ENCODE data around the gene GLIS1.

Gene GLIS1

GRCh38 chr1:53766194-53766742, 27.3 kb upstream of the GLIS1 start:
- Histone ChIP-seq H3K27me3 (ENCODE audit: control insufficient read depth, low read length) (no peaks in the 10 kb centered on the region), H3K79me2 (ENCODE audit: control insufficient read depth, low read length) (no peaks in the 10 kb centered on the region), H3K4me2 (ENCODE audit: low read length) (no peak overlapping the region), H3K4me1 (ENCODE audit: control insufficient read depth, low read length) (peaks cover 2% of the 10 kb centered on the region; the same call in 1 of the 2 replicates), H3K4me3 (ENCODE audit: low read length) (no peak overlapping the region), H3K27ac (ENCODE audit: low read depth, low read length) (no peak overlapping the region), H3K36me3 (ENCODE audit: control insufficient read depth, low read length) (peaks cover 60% of the 10 kb centered on the region), H4K20me1 (ENCODE audit: control insufficient read depth, insufficient read depth, low read depth, low read length) (peaks cover 10% of the 10 kb centered on the region; the same call in 1 of the 2 replicates), H3F3A (ENCODE audit: control insufficient read depth, insufficient read depth) (peaks cover 31% of the 10 kb centered on the region), H3K9me2 (replicated peaks; ENCODE audit: control insufficient read depth, low read length) (no peaks in the 10 kb centered on the region), H3K9me3 (ENCODE audit: control insufficient read depth, insufficient read depth, low read length) (no peaks in the 10 kb centered on the region)
- TF ChIP-seq EZH2phosphoT487 (IDR thresholded peaks at IDR 0.05; ENCODE audit: borderline replicate concordance, low read length) (no peak), CTCF (IDR thresholded peaks at IDR 0.05; ENCODE audit: low read depth, low read length, poor library complexity, severe bottlenecking) (no peak)

- Histone ChIP-seq H3K9me3 (ENCODE audit: control insufficient read depth, insufficient read depth, low read length) (no peaks in the 10 kb centered on the region), H3K27me3 (ENCODE audit: control insufficient read depth, low read length) (no peaks in the 10 kb centered on the region), H4K20me1 (ENCODE audit: control insufficient read depth, insufficient read depth, low read depth, low read length) (peaks cover 10% of the 10 kb centered on the region; the same call in 1 of the 2 replicates), H3K9me2 (replicated peaks; ENCODE audit: control insufficient read depth, low read length) (no peaks in the 10 kb centered on the region), H3K79me2 (ENCODE audit: control insufficient read depth, low read length) (no peaks in the 10 kb centered on the region), H3K4me1 (ENCODE audit: control insufficient read depth, low read length) (peaks cover 2% of the 10 kb centered on the region; the same call in 1 of the 2 replicates), H3K27ac (ENCODE audit: low read depth, low read length) (no peak overlapping the region), H3K36me3 (ENCODE audit: control insufficient read depth, low read length) (peaks cover 54% of the 10 kb centered on the region), H3K4me3 (ENCODE audit: low read length) (no peak overlapping the region), H3K4me2 (ENCODE audit: low read length) (no peak overlapping the region), H3F3A (ENCODE audit: control insufficient read depth, insufficient read depth) (peaks cover 31% of the 10 kb centered on the region)
- TF ChIP-seq EZH2phosphoT487 (IDR thresholded peaks at IDR 0.05; ENCODE audit: borderline replicate concordance, low read length): no peak
- TF ChIP-seq CTCF (IDR thresholded peaks at IDR 0.05; ENCODE audit: low read depth, low read length, poor library complexity, severe bottlenecking): no peak
Measured at GRCh38 chr1:53765657-53766056, 26.7 kb upstream of the GLIS1 start.

- Histone ChIP-seq H3K79me2 (ENCODE audit: control insufficient read depth, low read length) (no peaks in the 10 kb centered on the region), H4K20me1 (ENCODE audit: control insufficient read depth, insufficient read depth, low read depth, low read length) (peaks cover 10% of the 10 kb centered on the region; the same call in 1 of the 2 replicates), H3K4me3 (ENCODE audit: low read length) (no peak overlapping the region), H3K27ac (ENCODE audit: low read depth, low read length) (no peak overlapping the region), H3K4me2 (ENCODE audit: low read length) (no peak overlapping the region), H3K36me3 (ENCODE audit: control insufficient read depth, low read length) (peaks cover 39% of the 10 kb centered on the region), H3K9me2 (replicated peaks; ENCODE audit: control insufficient read depth, low read length) (no peaks in the 10 kb centered on the region), H3K27me3 (ENCODE audit: control insufficient read depth, low read length) (no peaks in the 10 kb centered on the region), H3K9me3 (ENCODE audit: control insufficient read depth, insufficient read depth, low read length) (no peaks in the 10 kb centered on the region), H3K4me1 (ENCODE audit: control insufficient read depth, low read length) (peaks cover 2% of the 10 kb centered on the region; the same call in 1 of the 2 replicates), H3F3A (ENCODE audit: control insufficient read depth, insufficient read depth) (peaks cover 31% of the 10 kb centered on the region)
- no peak for TF ChIP-seq CTCF (IDR thresholded peaks at IDR 0.05; ENCODE audit: low read depth, low read length, poor library complexity, severe bottlenecking)
- no peak for TF ChIP-seq EZH2phosphoT487 (IDR thresholded peaks at IDR 0.05; ENCODE audit: borderline replicate concordance, low read length)
Measured at GRCh38 chr1:53763911-53764310, 24.9 kb upstream of the GLIS1 start.

Data from DOHH2 (cell line).